ENCODE measurements around the gene SEC61B.

DNA sequence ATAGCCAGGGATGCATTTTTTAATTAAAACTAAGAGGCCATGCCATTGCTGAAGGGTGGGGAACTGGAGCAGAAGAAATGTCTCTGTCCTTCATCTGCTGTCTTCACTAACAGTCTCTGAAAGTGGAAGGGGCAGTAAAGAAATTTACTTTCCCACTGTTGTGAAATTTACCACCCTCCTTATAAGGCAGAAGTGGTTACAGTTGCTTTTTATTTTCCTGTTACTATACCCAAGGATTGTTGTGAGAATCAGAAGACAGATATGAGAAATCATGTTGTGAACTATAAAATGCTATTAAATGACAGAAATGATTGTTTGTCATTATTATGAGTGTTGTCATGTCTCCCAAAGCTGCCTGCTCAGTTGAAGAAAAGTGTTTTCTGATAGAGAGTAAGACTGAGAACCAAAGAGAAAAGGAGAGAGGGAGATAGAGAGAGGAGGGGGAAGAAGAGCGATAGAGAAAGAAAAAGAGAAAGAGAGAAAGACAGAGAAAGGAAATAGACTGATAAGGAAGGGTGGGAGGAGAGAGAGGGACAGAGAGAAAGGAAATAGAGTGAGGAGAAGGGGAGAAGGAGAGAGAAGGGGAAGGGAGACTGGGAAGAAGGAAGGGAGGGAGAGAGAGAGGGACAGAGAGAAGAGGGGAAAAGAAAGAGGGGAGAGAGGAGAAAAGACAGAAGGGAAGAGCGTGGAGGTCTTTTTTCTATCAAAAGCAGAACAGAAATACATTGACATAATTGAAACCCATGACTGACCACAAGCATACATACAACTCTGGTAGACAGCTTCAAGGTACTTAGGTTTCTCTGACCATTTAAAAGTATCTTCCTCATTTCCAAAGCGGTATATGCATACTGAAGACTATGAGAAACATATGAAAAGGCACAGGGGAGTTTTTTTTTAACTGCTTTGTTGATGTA lies 22.5 kb downstream of the SEC61B start:
- TF ChIP-seq, protein P1, sequence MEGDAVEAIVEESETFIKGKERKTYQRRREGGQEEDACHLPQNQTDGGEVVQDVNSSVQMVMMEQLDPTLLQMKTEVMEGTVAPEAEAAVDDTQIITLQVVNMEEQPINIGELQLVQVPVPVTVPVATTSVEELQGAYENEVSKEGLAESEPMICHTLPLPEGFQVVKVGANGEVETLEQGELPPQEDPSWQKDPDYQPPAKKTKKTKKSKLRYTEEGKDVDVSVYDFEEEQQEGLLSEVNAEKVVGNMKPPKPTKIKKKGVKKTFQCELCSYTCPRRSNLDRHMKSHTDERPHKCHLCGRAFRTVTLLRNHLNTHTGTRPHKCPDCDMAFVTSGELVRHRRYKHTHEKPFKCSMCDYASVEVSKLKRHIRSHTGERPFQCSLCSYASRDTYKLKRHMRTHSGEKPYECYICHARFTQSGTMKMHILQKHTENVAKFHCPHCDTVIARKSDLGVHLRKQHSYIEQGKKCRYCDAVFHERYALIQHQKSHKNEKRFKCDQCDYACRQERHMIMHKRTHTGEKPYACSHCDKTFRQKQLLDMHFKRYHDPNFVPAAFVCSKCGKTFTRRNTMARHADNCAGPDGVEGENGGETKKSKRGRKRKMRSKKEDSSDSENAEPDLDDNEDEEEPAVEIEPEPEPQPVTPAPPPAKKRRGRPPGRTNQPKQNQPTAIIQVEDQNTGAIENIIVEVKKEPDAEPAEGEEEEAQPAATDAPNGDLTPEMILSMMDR (IDR thresholded peaks at IDR 0.05) = no peak
- TF ChIP-seq POLR2A (IDR thresholded peaks at IDR 0.05) = no peak
